ENCODE data around the gene SEC14L6. TPM values are rescaled to one million over a fixed set of nuclear protein-coding genes. Genes with fewer than 3 reads are reported as not detected.

SEC14L6 gene
- total and polyA plus RNA-seq, 9 of the 15 experiments (the other 6 are each of a cell fraction or from before 2014, with no cell fraction given) = 0.29 to 6.1 (median 1.9) TPM

DNA sequence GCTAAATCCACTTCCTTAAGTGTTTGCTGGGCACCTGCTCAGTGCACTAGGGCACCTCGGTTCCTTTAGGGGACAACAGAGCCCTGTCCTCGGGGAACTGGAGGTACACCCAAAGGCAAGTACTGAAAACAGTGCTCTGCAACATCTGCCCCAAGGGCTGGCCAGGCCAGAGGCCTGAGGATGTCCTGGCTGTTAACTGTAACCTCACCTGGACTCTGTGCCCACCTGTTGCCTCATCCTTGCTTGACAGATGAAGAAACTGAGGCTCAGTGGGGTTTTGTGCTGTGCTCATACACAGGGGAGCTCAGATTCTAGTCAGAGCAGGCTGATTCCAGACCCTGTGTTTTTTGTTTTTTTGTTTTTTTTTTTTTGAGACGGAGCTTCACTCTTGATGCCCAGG lies 43.6 kb downstream of the SEC14L6 start:
- no peak overlapping the region for H3K27ac ChIP-seq (ENCODE audit: extremely low read depth, low read depth, low read length)
- no peak overlapping the region; the same call in 1 of the 2 replicates for H2AFZ ChIP-seq (ENCODE audit: low read depth, low read length)
- H3K4me3 ChIP-seq = no peak overlapping the region
- no peak for DNase-seq (ENCODE audit: extremely low read depth in 1 of 4, low spot score in 3 of 4)
- no peak overlapping the region for H3K9ac ChIP-seq (ENCODE audit: insufficient read depth in 1 of 2, low read depth in 2 of 2, low read length in 2 of 2)
- WGBS (ENCODE audit: insufficient coverage, low coverage, missing lambda C conversion rate) = 40% methylated on average over 2 of the region's 3 CpGs
- no peaks in the 10 kb centered on the region for H3K79me2 ChIP-seq (ENCODE audit: control insufficient read depth, insufficient read depth, low read length)
- no peaks in the 10 kb centered on the region for H3K9me3 ChIP-seq (replicated peaks; ENCODE audit: control insufficient read depth, insufficient read depth, low read depth, low read length)
- H3K9me1 ChIP-seq (ENCODE audit: control insufficient read depth, insufficient read depth, low read length) = no peaks in the 10 kb centered on the region
- no peak for TF ChIP-seq ZNF707 (CRISPR knock-in tag; conservative IDR thresholded peaks at IDR 0.05)
- no peak for TF ChIP-seq ZNF224 (CRISPR knock-in tag; IDR thresholded peaks at IDR 0.05)
- TF ChIP-seq NFXL1 (CRISPR knock-in tag; IDR thresholded peaks at IDR 0.05) = no peak
- no peak for TF ChIP-seq CHD4 (IDR thresholded peaks at IDR 0.05; ENCODE audit: insufficient read depth, insufficient replicate concordance, low read depth, low read length, poor library complexity, severe bottlenecking)
- no peak for TF ChIP-seq BMI1 (IDR thresholded peaks at IDR 0.05; ENCODE audit: low read length)
- no peak for TF ChIP-seq ZSCAN29 (IDR thresholded peaks at IDR 0.05)
- TF ChIP-seq, protein P1, sequence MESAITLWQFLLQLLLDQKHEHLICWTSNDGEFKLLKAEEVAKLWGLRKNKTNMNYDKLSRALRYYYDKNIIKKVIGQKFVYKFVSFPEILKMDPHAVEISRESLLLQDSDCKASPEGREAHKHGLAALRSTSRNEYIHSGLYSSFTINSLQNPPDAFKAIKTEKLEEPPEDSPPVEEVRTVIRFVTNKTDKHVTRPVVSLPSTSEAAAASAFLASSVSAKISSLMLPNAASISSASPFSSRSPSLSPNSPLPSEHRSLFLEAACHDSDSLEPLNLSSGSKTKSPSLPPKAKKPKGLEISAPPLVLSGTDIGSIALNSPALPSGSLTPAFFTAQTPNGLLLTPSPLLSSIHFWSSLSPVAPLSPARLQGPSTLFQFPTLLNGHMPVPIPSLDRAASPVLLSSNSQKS (CRISPR knock-in tag; IDR thresholded peaks at IDR 0.05) = no peak
- TF ChIP-seq, protein P2, sequence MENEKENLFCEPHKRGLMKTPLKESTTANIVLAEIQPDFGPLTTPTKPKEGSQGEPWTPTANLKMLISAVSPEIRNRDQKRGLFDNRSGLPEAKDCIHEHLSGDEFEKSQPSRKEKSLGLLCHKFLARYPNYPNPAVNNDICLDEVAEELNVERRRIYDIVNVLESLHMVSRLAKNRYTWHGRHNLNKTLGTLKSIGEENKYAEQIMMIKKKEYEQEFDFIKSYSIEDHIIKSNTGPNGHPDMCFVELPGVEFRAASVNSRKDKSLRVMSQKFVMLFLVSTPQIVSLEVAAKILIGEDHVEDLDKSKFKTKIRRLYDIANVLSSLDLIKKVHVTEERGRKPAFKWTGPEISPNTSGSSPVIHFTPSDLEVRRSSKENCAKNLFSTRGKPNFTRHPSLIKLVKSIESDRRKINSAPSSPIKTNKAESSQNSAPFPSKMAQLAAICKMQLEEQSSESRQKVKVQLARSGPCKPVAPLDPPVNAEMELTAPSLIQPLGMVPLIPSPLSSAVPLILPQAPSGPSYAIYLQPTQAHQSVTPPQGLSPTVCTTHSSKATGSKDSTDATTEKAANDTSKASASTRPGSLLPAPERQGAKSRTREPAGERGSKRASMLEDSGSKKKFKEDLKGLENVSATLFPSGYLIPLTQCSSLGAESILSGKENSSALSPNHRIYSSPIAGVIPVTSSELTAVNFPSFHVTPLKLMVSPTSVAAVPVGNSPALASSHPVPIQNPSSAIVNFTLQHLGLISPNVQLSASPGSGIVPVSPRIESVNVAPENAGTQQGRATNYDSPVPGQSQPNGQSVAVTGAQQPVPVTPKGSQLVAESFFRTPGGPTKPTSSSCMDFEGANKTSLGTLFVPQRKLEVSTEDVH (IDR thresholded peaks at IDR 0.05; ENCODE audit: low read depth, partially characterized antibody) = no peak
- TF ChIP-seq ZBTB8A (IDR thresholded peaks at IDR 0.05; ENCODE audit: partially characterized antibody) = no peak
- no peak for TF ChIP-seq ESRRA (IDR thresholded peaks at IDR 0.05; ENCODE audit: borderline replicate concordance, low read depth)
- no peak for TF ChIP-seq NCOA2 (IDR thresholded peaks at IDR 0.05; ENCODE audit: partially characterized antibody in 2 of 2)
- TF ChIP-seq ZNF75A (CRISPR knock-in tag; IDR thresholded peaks at IDR 0.05) = no peak
- no peak for ATAC-seq
- intact Hi-C loops (cut with micrococcal nuclease) (no loop called here), in situ Hi-C loops (cut with MboI) (no loop called here)
- H3K4me1 ChIP-seq (replicated peaks in 1 of 2; ENCODE audit: control insufficient read depth in 2 of 2, insufficient read depth in 2 of 2, low read length in 2 of 2) = peaks cover 12 to 25% of the 10 kb centered on the region in 2 experiments; a peak in 4 of 5 replicates
- no peak for FAIRE-seq
- H3K27me3 ChIP-seq (ENCODE audit: control insufficient read depth in 2 of 2, insufficient read depth in 2 of 2, low read length in 2 of 2) = no peaks in the 10 kb centered on the region
- H4K20me1 ChIP-seq (replicated peaks; ENCODE audit: control insufficient read depth, insufficient read depth, low read length) = no peaks in the 10 kb centered on the region
- no peak overlapping the region for H3K4me2 ChIP-seq (ENCODE audit: insufficient read depth, low read length)
- H3K36me3 ChIP-seq (ENCODE audit: control insufficient read depth, insufficient read depth, low read length) = no peaks in the 10 kb centered on the region
- BruUV-seq (replicated peaks) = no TSS peak
- ChIA-PET POLR2A (no interaction called here), CTCF (ENCODE audit: low intra/inter-chr PET ratio) (no interaction called here)
